HG03432 (cell line): Measurements from ENCODE around the gene DNAJB11.
"Not testable (repeated sequence)": the region's sequence is repeated elsewhere in the genome, so short reads cannot be mapped to it uniquely, and the experiment has no call there.

Experiments
- ATAC-seq: cut with Tn5 transposase; IDR thresholded peaks from one replicate; pipeline ENCODE4 v1.9.1; 2021; ENCODE audit warnings: mild to moderate bottlenecking, moderate library complexity; ENCODE audit not compliant: unreplicated experiment

The DNAJB11 gene

GRCh38 chr3:186570096-186570940 is at the start of gene DNAJB11:
Gene DNAJB11 (plus strand): TSS chr3:186570720. CDS start chr3:186570898, 178 bp downstream.
- ATAC-seq = peak; percentile 86

DNA sequence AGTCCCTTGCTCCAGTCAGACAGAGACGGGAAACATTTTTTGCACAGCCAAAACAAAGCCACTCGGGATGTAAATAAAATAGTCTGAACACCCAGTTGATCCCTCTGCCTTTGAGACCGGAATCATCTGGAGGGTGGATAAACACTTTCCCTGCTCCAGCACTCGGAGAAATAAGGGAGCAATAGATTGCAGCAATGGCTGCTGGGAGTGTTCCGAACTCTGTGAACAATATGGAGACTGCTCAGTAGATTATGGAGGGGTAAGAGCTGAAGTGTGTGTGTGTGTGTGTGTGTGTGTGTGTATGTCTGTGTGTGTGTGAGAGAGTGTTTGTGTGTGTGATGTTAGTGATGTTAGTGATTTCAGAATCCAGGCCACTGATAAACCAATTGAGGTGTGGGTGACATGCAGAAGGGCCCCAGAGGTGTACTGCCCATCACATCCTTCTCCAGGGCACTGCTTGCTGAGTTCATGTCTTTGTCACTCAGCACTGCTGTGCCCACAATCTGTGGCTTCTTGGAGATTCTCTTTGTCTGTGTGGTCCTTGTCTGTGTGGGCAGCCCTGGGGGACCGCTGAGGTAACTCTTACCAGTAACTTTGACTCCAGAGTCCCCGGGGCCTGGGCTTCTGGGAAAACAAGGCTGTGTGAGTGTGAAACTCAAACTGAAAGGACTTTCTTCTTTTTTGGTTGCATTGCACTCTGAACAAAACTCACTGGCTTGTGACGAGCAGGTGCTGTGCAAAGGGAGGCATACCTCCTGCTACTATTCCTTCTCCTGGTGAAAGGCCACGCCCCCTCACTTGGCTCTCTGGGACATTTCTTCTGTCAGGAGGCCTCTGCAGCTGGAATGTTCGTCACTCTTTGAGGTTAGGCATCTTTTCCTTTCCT is 49.3 kb upstream of the DNAJB11 start:
- peak; percentile 69 for ATAC-seq

- no peak for ATAC-seq
Measured at GRCh38 chr3:186523022-186523421, 47.5 kb upstream of the DNAJB11 start.

- ATAC-seq = no peak
Measured at GRCh38 chr3:186523434-186523833, 47.1 kb upstream of the DNAJB11 start.

GRCh38 chr3:186524616-186525015 is 45.9 kb upstream of the DNAJB11 start:
- no peak for ATAC-seq

DNA sequence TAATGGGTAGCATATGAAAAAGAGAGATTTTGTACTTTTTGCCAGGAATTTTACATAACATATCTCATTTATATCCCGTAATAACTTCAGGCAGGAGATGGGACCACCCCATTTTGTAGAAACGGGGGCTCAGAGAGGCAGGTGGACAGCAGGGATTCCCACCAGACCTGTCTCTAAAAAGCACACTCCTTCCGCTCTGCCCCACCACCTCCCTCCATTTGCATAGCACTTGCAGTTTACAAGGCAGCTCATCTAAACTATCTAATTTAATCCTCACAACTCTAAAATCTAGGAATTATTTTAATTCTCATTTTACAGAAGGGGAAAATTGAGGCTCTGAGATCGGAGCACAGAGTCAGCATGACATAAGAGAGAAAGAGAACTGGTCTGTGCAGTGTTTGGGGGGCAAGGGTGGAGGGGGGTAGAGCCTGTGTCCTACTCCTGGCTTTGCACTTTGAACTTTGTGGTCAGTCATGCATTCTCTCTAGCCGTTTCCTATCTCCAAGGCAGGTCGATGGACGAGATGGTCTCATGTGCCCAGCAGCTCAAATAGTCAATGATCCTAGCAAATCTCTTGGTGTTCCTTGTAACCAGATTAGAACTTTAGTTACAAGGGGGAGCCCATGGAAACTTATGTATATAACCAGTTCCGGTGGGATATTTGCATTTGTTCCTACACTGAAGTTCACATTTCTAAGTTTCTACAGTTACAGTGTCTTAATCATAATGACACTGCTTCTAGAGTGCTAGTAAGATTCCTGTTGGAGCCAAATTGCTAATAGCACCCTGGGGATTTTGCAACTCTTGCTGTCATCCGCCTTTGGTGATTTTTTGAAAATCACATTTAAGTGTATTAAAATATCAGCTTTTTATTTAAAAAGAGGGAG is 44.9 kb upstream of the DNAJB11 start:
- peak; percentile 25 for ATAC-seq

- peak; percentile 55 for ATAC-seq
Measured at GRCh38 chr3:186526256-186526606, 44.3 kb upstream of the DNAJB11 start.

GRCh38 chr3:186529201-186529999 is 41.1 kb upstream of the DNAJB11 start:
- ATAC-seq = no peak

GRCh38 chr3:186530415-186530814 is 40.1 kb upstream of the DNAJB11 start:
- no peak for ATAC-seq

DNA sequence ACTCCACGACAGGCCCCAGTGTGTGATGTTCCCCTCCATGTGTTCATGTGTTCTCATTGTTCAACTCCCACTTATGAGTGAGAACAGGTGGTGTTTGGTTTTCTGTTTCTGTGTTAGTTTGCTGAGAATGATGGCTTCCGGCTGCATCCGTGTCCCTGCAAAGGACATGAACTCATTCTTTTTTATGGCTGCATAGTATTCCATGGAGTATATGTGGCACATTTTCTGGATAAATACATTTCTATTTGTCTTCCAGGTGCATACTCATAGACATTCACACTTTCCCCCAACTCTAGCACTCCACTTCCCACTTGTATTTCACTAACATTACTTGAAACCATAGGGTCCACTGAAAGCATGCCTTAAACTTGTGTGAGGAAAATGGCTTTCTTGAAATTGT is 38.8 kb upstream of the DNAJB11 start:
- ATAC-seq = not testable (repeated sequence)

- peak; percentile 68 for ATAC-seq
Measured at GRCh38 chr3:186532598-186533072, 37.9 kb upstream of the DNAJB11 start.

GRCh38 chr3:186534113-186534669 is 36.3 kb upstream of the DNAJB11 start:
- peak; percentile 81 for ATAC-seq

- no peak for ATAC-seq
Measured at GRCh38 chr3:186536883-186537844, 33.4 kb upstream of the DNAJB11 start.

GRCh38 chr3:186538779-186539178 is 31.7 kb upstream of the DNAJB11 start:
- ATAC-seq = peak; percentile 33

GRCh38 chr3:186540221-186540834 is 30.2 kb upstream of the DNAJB11 start:
- ATAC-seq = peak; percentile 66

DNA sequence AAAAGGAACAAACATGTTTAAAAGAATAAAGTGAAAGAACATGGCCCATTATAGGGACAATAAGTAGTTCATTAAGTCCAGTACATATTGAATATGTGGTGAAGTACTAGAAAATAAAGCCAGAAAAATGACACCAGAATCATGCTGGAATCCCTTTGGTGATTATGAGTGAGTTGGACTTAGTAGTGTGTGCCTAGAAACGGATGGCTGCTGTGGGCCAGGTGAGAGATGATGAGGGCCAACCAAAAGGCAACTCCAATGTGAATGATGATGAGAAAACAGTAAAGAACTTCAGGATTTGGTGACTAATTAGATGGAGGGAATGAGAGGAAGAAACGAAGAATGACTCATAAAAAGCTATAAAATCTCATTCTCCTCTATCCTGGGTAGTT is 29.7 kb upstream of the DNAJB11 start:
- no peak for ATAC-seq

DNA sequence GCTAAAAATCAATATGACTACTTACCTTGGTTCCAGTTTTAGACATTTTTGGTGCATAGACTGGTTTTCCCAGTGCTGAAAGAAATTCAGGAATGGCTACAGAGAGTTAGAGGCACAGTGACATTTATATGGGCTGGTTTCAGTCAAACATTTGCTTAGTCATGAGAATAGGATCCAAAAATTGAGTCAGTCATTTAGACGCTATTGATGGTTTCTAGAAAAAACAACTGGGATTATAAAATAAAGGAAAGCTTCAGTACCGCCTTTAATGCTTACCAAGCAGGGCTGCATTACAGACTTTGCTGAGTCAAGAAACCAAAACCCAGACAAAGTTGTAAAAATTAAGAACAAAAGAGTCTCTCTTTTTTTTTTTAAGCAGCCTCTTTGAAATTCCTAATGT is 26.2 kb upstream of the DNAJB11 start, which contains the start of gene CRYGS:
TSS of gene CRYGS (minus strand) at position 100 of the 400 bp plus-strand sequence. CDS start at position 46, 54 bp downstream.
- no peak for ATAC-seq

DNA sequence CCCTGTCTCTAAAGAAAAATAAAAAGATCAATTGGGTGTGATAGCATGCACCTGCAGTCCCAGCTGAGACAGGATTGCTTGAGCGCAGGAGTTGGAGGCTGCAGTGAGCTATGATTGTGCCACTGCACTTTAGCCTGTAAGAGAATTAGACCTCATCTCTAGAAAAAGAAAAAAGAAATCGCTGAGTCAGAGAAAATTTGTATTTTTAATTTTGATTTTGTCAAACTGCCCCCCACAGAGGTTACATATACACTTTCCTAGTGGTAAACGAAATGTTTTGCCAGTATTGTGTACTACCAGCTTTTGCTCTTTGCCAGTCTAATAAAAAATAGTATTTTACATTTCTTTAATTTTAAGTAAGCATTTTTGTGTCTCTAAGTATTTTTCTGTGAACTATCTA is 21.0 kb upstream of the DNAJB11 start:
- no peak for ATAC-seq
